Heart left ventricle (tissue), 13 donors: ENCODE data around the gene MAP4K4.

Experiments used
- CTCF ChIP-seq, 12 donors: fragments of 200-600 bp; sonication (generic) in 4 of 12; IDR thresholded peaks; one replicate each; pipeline versions ENCODE4 v1.5.0 to v1.8.0; 2018 to 2022; ENCODE audit warnings: antibody characterized with exemption in 12 of 12, mild to moderate bottlenecking in 5 of 12
- POLR2A ChIP-seq, 2 donors: fragments of 450-650 bp; IDR thresholded peaks; one replicate each; pipeline ENCODE4 v1.6.1; 2017; ENCODE audit warnings: antibody characterized with exemption in 2 of 2, mild to moderate bottlenecking in 2 of 2, moderate library complexity in 2 of 2
- donor health status: ischemic (EF 13 %, LVEDD 7.1; RV severe dilation, severe dysfunction).
- donor health status: DM: no; HTN: yes; CAD: no.
- donor health status: DM: no; HTN: no; CAD: no.
- donor health status: ischemic (EF 25% LVEDD 6.9; RV normal size, moderate dysfunction).
- donor health status: ischemic (EF 25% LVEDD 5.7; RV mildly dilated, moderate dysfunction).
- donor health status: ischemic (EF 35%, LVEDD 5.7; RV mildly dilated, moderate dysfunction).
- donor health status: nonischemic (EF 11% LVEDD 7.7; RV severe dilation, severe dysfunction).
- donor health status: DM: yes; HTN: yes; CAD: no.
- donor health status: PGD.
- donor health status: ischemic (EF 29% LVEDD 5.4; RV normal size, mild dysfunction).
- donor health status: nonischemic (EF 23%, LVEDD 6.1; RV moderate dilation, normal function).

GRCh38 chr2:101921319-101921952, 223.9 kb downstream of the MAP4K4 start:
- TF ChIP-seq POLR2A (IDR thresholded peaks at IDR 0.05) (no peak), CTCF (IDR thresholded peaks at IDR 0.05) (no peak)
